A673 (cell line): ENCODE results near the gene IQUB. TPM values are rescaled to one million over a fixed set of nuclear protein-coding genes. Genes with fewer than 3 reads are reported as not detected.

ENCODE experiments used
- BruUV-seq: library from RNA; stranded (reverse); fragments of 400-500 nt; replicated peaks from 2 replicates; lab custom pipeline; 2021; lab: Mats Ljungman, UMichigan
- CTCF ChIA-PET: fragments of 300-600 bp; sonication (Branson Sonifier 250); formaldehyde crosslinking; loops from one replicate; lab custom pipeline; 2022; ENCODE audit warnings: antibody characterized with exemption; lab: Charles Lee
- POLR2A ChIA-PET: fragments of 300-600 bp; sonication (Branson Sonifier 250); formaldehyde crosslinking; loops from one replicate; lab custom pipeline; 2022; ENCODE audit warnings: antibody characterized with exemption; ENCODE audit not compliant: low non-redundant PET; lab: Charles Lee
- DNase-seq: peaks from one replicate; pipeline ENCODE4 v3.0.0-alpha.2; 2015; ENCODE audit warnings: low spot score
- H3K27ac ChIP-seq: fragments of 200-600 bp; sonication (generic); 2 replicates; pipeline ENCODE4 v1.5.1; 2016; ENCODE audit warnings: mixed run types, low read depth, mild to moderate bottlenecking, mixed read lengths, antibody characterized with exemption, low read length; ENCODE audit not compliant: poor library complexity, severe bottlenecking
- H3K27me3 ChIP-seq: fragments of 200-600 bp; sonication (generic); replicated peaks from 2 replicates; pipeline ENCODE4 v1.6.1; 2017; ENCODE audit warnings: mixed run types, low read depth, mild to moderate bottlenecking, mixed read lengths, antibody characterized with exemption, low read length; ENCODE audit not compliant: insufficient read depth, poor library complexity
- H3K36me3 ChIP-seq: fragments of 200-600 bp; sonication (generic); 2 replicates; pipeline ENCODE4 v1.6.1; 2016; ENCODE audit warnings: mixed run types, mild to moderate bottlenecking, mixed read lengths, antibody characterized with exemption, low read length; ENCODE audit not compliant: insufficient read depth, poor library complexity, severe bottlenecking
- H3K4me1 ChIP-seq: fragments of 200-600 bp; sonication (generic); 2 replicates; pipeline ENCODE4 v1.6.1; 2017; ENCODE audit warnings: mixed run types, mild to moderate bottlenecking, mixed read lengths, antibody characterized with exemption, low read length; ENCODE audit not compliant: insufficient read depth, poor library complexity, severe bottlenecking
- H3K4me3 ChIP-seq: fragments of 200-600 bp; sonication (generic); 2 replicates; pipeline ENCODE4 v1.5.1; 2016; ENCODE audit warnings: low read depth, mixed run types, mild to moderate bottlenecking, mixed read lengths, low read length; ENCODE audit not compliant: poor library complexity, severe bottlenecking
- H3K9me3 ChIP-seq: fragments of 200-600 bp; sonication (generic); 2 replicates; pipeline ENCODE4 v1.6.1; 2016; ENCODE audit warnings: mixed run types, low read depth, mild to moderate bottlenecking, mixed read lengths, antibody characterized with exemption, low read length; ENCODE audit not compliant: poor library complexity, severe bottlenecking
- CTCF ChIP-seq: fragments of 300-800, 200-600 bp; sonication (generic); conservative IDR thresholded peaks from 2 replicates; pipeline ENCODE4 v1.5.1; 2017; ENCODE audit warnings: low read depth, mild to moderate bottlenecking, antibody characterized with exemption, low read length, moderate library complexity, mixed read lengths
- EZH2 ChIP-seq: fragments of 200-600 bp; sonication (generic); IDR thresholded peaks from 2 replicates; pipeline ENCODE4 v1.6.1; 2017; ENCODE audit warnings: borderline replicate concordance, low read depth, mild to moderate bottlenecking, mixed read lengths, antibody characterized with exemption, low read length; ENCODE audit not compliant: poor library complexity, severe bottlenecking
- intact Hi-C: fragments of 100-400 bp; cut with micrococcal nuclease; formaldehyde crosslinking; loops from one replicate; pipeline ENCODE4 v1.10.0; 2022; ENCODE audit not compliant: unreplicated experiment
- total RNA-seq: library from RNA; stranded (reverse); gene quantifications from 2 replicates; pipeline ENCODE4 v1.2.3, GENCODE V29; 2021

IQUB gene
- total RNA-seq, 1 experiment from 2014 or later: 0.62 TPM

GRCh38 chr7:123570390-123571182 lies 36.2 kb upstream of the IQUB start:
- CTCF ChIA-PET: no interaction called here
- Histone ChIP-seq H3K27ac (no peak overlapping the region), H3K4me3 (no peak overlapping the region), H3K27me3 (no peaks in the 10 kb centered on the region), H3K4me1 (no peaks in the 10 kb centered on the region), H3K9me3 (no peaks in the 10 kb centered on the region), H3K36me3 (no peaks in the 10 kb centered on the region)
- POLR2A ChIA-PET: no interaction called here
- no peak for DNase-seq
- BruUV-seq: no TSS peak
- no peak for TF ChIP-seq EZH2
- TF ChIP-seq CTCF: no peak
- intact Hi-C loops: no loop called here

- Histone ChIP-seq H3K36me3 (no peaks in the 10 kb centered on the region), H3K4me3 (no peak overlapping the region), H3K27ac (no peak overlapping the region), H3K9me3 (no peaks in the 10 kb centered on the region), H3K4me1 (no peaks in the 10 kb centered on the region), H3K27me3 (no peaks in the 10 kb centered on the region)
- TF ChIP-seq CTCF (no peak), EZH2 (no peak)
- POLR2A ChIA-PET: no interaction called here
- intact Hi-C loops: no loop called here
- DNase-seq: no peak
- no TSS peak for BruUV-seq
- CTCF ChIA-PET: no interaction called here
Measured at GRCh38 chr7:123569352-123570010, 35.1 kb upstream of the IQUB start.

- Histone ChIP-seq H3K36me3 (no peaks in the 10 kb centered on the region), H3K4me1 (no peaks in the 10 kb centered on the region), H3K9me3 (no peaks in the 10 kb centered on the region), H3K27me3 (no peaks in the 10 kb centered on the region), H3K27ac (no peak overlapping the region), H3K4me3 (no peak overlapping the region)
- ChIA-PET POLR2A (no interaction called here), CTCF (no interaction called here)
- no TSS peak for BruUV-seq
- intact Hi-C loops: no loop called here
- DNase-seq: no peak
- TF ChIP-seq CTCF: no peak
- TF ChIP-seq EZH2: no peak
Measured at GRCh38 chr7:123562121-123562520, 27.7 kb upstream of the IQUB start.
